ENCODE data around the gene CNDP2.

DNA sequence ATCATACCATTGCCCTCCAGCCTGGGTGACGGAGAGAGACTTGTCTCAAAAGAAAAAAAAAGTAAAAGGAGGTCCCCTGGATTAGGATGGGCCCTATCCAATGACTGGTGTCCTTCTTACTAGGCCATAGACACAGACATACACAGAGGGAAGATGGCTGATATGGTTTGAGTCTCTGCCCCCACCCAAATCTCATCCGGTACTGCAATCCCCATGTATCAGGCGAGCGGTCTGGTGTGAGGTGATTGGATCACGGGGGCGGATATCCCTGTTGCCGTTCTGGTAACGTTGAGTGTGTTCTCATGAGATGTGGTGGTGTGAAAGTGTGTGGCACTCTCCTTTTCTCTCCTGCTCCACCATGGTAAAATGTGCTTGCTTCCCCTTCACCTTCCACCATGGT lies 7.8 kb upstream of the CNDP2 start:
- TF ChIP-seq CTCF (IDR thresholded peaks at IDR 0.05) (no peak), EP300 (IDR thresholded peaks at IDR 0.05) (no peak)
